ENCODE data around the gene HIC2. TPM values are rescaled to one million over a fixed set of nuclear protein-coding genes. Genes with fewer than 3 reads are reported as not detected.

Gene HIC2
- total and polyA plus RNA-seq, 2 of the 13 experiments (the other 11 are each of a cell fraction or from before 2014, with no cell fraction given) = 5.0 to 13.7 TPM

DNA sequence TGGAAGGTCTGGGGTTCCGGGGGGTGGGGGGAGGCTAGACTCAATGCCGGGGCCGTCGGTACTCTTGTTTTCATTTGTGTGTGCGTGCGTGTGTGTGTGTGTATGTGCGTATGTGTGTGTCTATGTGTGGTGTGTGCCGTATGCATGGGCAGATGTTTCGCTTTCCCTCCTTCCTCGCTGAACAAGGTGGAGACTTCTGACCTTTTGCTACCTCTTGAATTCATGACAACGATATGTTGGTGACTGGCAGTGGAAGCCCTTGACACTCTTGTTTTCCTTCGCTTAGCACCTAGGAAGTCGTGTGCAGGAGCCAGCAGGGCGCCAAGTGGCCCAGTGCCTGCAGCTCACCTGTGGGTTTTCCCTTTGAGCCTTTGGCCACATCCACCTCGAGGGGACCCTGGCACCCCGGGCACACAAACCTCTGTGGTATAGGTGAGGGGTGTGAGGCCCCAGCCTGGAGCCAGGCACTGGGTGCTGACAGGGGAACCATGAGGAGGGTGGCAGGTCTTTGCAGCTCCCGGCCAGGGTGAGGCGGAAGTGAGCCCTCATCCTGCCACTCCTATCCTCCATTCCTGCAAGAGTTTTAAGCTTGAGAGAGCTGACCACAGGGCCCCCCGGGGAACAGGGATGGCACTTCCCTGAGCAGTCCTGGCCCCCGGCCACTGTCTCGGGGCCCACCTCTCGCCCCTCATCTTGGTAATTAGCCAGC is 30.7 kb downstream of the HIC2 start (continued):
- no peak for TF ChIP-seq HNF4G (IDR thresholded peaks at IDR 0.05; ENCODE audit: borderline replicate concordance, low read depth, low read length)
- TF ChIP-seq HNF4G (CRISPR knock-in tag; IDR thresholded peaks at IDR 0.05; ENCODE audit: borderline replicate concordance, low read depth) = no peak
- TF ChIP-seq MATR3 (CRISPR knock-in tag; IDR thresholded peaks at IDR 0.05) = no peak
- no peak for TF ChIP-seq ZNF501 (CRISPR knock-in tag; IDR thresholded peaks at IDR 0.05)
- TF ChIP-seq ZNF790 (CRISPR knock-in tag; IDR thresholded peaks at IDR 0.05; ENCODE audit: borderline replicate concordance) = no peak
- TF ChIP-seq, protein P1, sequence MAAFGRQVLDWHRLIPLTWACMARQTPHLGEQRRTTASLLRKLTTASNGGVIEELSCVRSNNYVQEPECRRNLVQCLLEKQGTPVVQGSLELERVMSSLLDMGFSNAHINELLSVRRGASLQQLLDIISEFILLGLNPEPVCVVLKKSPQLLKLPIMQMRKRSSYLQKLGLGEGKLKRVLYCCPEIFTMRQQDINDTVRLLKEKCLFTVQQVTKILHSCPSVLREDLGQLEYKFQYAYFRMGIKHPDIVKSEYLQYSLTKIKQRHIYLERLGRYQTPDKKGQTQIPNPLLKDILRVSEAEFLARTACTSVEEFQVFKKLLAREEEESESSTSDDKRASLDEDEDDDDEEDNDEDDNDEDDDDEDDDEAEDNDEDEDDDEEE (CRISPR knock-in tag; IDR thresholded peaks at IDR 0.05) = no peak
- TF ChIP-seq POLR2G (IDR thresholded peaks at IDR 0.05; ENCODE audit: low read depth, low read length) = no peak
- TF ChIP-seq ZNF781 (CRISPR knock-in tag; IDR thresholded peaks at IDR 0.05; ENCODE audit: borderline replicate concordance, not compliant biosample characterization) = no peak
- TF ChIP-seq RARA (CRISPR knock-in tag; IDR thresholded peaks at IDR 0.05) = no peak
- no peak for TF ChIP-seq JUN (CRISPR knock-in tag; IDR thresholded peaks at IDR 0.05)

DNA sequence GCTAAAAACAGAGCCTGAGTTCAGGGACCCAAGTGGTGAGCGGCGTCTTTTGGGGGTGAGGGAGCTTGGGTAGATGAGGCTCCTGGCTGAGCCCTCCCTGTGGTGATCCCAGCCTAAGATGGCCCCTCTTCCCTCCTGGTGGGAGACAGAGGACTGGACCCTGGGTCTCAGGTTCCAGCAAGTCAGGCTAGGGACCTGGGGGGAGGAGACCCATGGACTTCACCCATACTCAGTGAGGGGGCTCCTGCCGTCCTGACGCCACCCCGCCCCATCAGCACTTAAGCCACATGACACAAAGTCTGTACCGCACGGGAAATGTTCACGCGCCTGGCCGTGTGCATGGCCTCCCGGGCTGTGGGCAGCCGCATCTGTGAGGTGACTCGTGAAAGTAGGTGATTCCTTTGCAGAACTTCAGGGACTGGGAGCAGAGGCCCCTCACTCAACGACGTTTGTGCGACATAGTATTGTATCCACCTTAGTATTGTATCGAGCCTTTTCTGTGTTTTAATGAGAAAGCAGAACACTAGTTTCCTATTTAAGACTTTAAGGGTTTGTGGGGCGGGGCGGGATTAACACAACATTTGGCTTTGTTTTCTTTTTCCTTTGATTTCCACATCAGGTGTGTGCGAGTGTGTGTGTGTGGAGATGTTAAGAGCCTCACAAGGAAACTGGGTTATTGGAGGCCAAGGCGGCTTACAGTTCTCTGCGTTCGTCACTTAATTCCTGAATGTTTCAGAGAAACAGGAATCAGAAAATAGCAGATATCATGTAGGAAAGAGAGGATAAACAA is 31.7 kb downstream of the HIC2 start:
- peaks cover 6% of the 10 kb centered on the region for H3K79me2 ChIP-seq (ENCODE audit: insufficient read depth, low read length)
- H3K4me1 ChIP-seq (ENCODE audit: insufficient read depth, low read length) = peaks cover 3% of the 10 kb centered on the region
- no peak for ATAC-seq
- intact Hi-C loops (cut with micrococcal nuclease; ENCODE audit: unreplicated experiment) (no loop called here), in situ Hi-C loops (cut with HindIII; ENCODE audit: extremely low pct_ligation_motif_present, low pct_unique_long_range_greater_than_20kb) (no loop called here)
- H3K4me3 ChIP-seq (replicated peaks in 1 of 3; ENCODE audit: insufficient read depth in 1 of 3, low read depth in 2 of 3, low read length in 3 of 3) = no peak overlapping the region
- no peaks in the 10 kb centered on the region for H3K9me3 ChIP-seq (ENCODE audit: low read length)
- BruUV-seq (replicated peaks) = no TSS peak
- peak; percentile 66 for TF ChIP-seq AGO2 (optimal IDR thresholded peaks at IDR 0.05; ENCODE audit: low read depth, low read length)
- no peak for TF ChIP-seq ZNF446 (CRISPR knock-in tag; IDR thresholded peaks at IDR 0.05)
- H2AFZ ChIP-seq (ENCODE audit: low read length) = no peak overlapping the region
- H3K27me3 ChIP-seq (ENCODE audit: control insufficient read depth in 1 of 2, insufficient read depth in 2 of 2, low read length in 2 of 2) = no peaks in the 10 kb centered on the region
- WGBS (ENCODE audit: low lambda C conversion rate) = 99% methylated on average over 19 of the region's 23 CpGs
- no peak overlapping the region for H3K9ac ChIP-seq (ENCODE audit: insufficient read depth, low read depth, low read length)
- POLR2A ChIA-PET = no interaction called here
- H3K36me3 ChIP-seq (replicated peaks in 1 of 2; ENCODE audit: control insufficient read depth in 1 of 2, insufficient read depth in 2 of 2, low read length in 2 of 2) = peaks cover 16 to 45% of the 10 kb centered on the region in 2 experiments
- no peak overlapping the region for H3K4me2 ChIP-seq (ENCODE audit: low read depth, low read length)
- DNase-seq (ENCODE audit: low spot score) = no peak
- H4K20me1 ChIP-seq (ENCODE audit: insufficient read depth, low read length) = peaks cover under 1% of the 10 kb centered on the region; the same call in 1 of the 2 replicates
- no peak for FAIRE-seq
- H3K27ac ChIP-seq (ENCODE audit: extremely low read length, insufficient read depth, low read length) = no peak overlapping the region
- CTCF ChIA-PET (ENCODE audit: low intra/inter-chr PET ratio, low total read pairs) = no interaction called here

All from HepG2 (cell line).